Panc1 (cell line): ENCODE measurements around the gene RFTN1.

Experiments used
- POLR2AphosphoS5 ChIP-seq: IDR thresholded peaks from 2 replicates; pipeline ENCODE4 v1.6.1; 2012; ENCODE audit warnings: mild to moderate bottlenecking, low read depth, low read length, moderate library complexity
- SIN3A ChIP-seq: IDR thresholded peaks from 2 replicates; pipeline ENCODE4 v1.6.1; 2012; ENCODE audit warnings: low read depth, mild to moderate bottlenecking, low read length, moderate library complexity, borderline replicate concordance; ENCODE audit not compliant: insufficient read depth
- TCF7L2 ChIP-seq: IDR thresholded peaks from 2 replicates; pipeline ENCODE4 v1.6.1; 2011; ENCODE audit warnings: mild to moderate bottlenecking, low read depth, low read length, inconsistent platforms
- TF ChIP-seq, protein P1 (sequence below): fragments of 450-650 bp; IDR thresholded peaks from 2 replicates; pipeline ENCODE4 v1.5.1; 2017; ENCODE audit warnings: mild to moderate bottlenecking

DNA sequence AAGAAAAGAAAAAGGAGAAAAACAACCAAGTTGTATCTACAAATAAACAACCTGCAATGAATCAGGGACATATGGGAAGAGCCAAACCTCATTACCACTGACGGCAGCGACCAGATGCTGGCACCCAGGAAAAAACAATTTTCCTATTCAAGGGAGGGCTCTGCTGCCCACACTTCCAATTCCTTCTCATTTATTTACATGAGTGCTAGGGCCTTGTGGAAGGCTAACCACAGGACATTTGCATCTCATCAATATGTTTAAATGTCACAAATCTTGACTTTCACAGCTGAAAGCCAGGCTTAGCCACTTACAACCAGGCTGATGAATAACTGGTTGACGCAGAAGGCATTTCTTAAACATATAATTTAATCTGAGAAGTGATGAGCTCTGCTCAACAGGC is 36.0 kb downstream of the RFTN1 start:
- TF ChIP-seq, protein P1, sequence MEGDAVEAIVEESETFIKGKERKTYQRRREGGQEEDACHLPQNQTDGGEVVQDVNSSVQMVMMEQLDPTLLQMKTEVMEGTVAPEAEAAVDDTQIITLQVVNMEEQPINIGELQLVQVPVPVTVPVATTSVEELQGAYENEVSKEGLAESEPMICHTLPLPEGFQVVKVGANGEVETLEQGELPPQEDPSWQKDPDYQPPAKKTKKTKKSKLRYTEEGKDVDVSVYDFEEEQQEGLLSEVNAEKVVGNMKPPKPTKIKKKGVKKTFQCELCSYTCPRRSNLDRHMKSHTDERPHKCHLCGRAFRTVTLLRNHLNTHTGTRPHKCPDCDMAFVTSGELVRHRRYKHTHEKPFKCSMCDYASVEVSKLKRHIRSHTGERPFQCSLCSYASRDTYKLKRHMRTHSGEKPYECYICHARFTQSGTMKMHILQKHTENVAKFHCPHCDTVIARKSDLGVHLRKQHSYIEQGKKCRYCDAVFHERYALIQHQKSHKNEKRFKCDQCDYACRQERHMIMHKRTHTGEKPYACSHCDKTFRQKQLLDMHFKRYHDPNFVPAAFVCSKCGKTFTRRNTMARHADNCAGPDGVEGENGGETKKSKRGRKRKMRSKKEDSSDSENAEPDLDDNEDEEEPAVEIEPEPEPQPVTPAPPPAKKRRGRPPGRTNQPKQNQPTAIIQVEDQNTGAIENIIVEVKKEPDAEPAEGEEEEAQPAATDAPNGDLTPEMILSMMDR: no peak
- TF ChIP-seq TCF7L2: no peak
- TF ChIP-seq POLR2AphosphoS5: no peak
- TF ChIP-seq SIN3A: no peak
